ENCODE measurements around the gene TMEM106C. TPM values are rescaled to one million over a fixed set of nuclear protein-coding genes. Genes with fewer than 3 reads are reported as not detected.

The TMEM106C gene
- polyA plus RNA-seq, 1 donor from 2014 or later, result 290 TPM

DNA sequence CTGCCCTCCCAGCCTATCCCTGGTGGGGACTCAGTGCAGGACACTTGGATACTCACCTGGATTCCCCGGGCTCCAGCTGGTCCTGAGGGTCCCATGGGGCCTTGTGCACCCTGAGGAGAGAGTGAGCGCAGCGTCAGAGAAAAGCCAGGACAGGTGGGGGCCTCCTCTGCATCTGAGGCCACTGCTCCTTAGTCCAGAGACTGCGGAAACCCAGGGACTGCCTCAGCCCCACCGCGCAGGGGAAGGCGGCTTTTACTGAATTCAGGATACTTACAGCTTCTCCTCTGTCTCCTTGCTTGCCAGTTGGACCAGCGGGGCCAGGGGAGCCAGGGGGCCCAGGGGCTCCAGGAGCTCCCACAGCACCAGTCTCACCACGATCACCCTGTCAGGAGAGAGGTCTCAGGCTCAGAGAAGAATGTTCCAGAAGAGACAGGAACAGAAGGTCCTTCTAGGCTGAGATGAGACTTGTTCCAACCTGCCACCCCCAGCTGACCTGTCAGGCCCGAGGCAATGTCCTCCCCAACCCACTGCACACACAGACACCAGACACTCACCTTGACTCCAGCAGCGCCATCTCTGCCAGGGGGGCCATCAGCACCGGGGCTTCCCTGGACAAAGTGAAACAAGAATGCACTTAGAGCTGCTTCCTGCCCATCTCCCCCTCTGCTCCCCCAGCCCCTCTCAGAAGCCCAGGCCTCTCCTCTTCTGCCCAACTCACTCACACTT is 13.8 kb downstream of the TMEM106C start:
- Histone ChIP-seq H3K9me3 (ENCODE audit: low read length) (no peaks in the 10 kb centered on the region), H3K9ac (ENCODE audit: low read length) (no peak overlapping the region), H3K4me2 (ENCODE audit: low read length) (no peak overlapping the region), H3K27me3 (ENCODE audit: insufficient read depth, low read depth, low read length) (no peaks in the 10 kb centered on the region), H3K27ac (ENCODE audit: low read length) (no peak overlapping the region), H3K9me2 (ENCODE audit: insufficient read depth, low read length) (no peaks in the 10 kb centered on the region), H2AFZ (ENCODE audit: low read depth, low read length) (no peak overlapping the region), H3K36me3 (ENCODE audit: insufficient read depth, low read length) (no peaks in the 10 kb centered on the region), H3K4me3 (ENCODE audit: low read length) (no peak overlapping the region), H3K79me2 (replicated peaks; ENCODE audit: insufficient read depth, low read length) (no peaks in the 10 kb centered on the region), H3F3A (ENCODE audit: insufficient read depth, low read length, poor library complexity, severe bottlenecking) (no peaks in the 10 kb centered on the region), H4K20me1 (ENCODE audit: insufficient read depth) (no peaks in the 10 kb centered on the region)
- TF ChIP-seq RAD21 (conservative IDR thresholded peaks at IDR 0.05) (no peak), TAF1 (IDR thresholded peaks at IDR 0.05; ENCODE audit: low read depth) (no peak), EP300 (conservative IDR thresholded peaks at IDR 0.05; ENCODE audit: poor library complexity, severe bottlenecking) (no peak), SMC3 (conservative IDR thresholded peaks at IDR 0.05; ENCODE audit: poor library complexity) (no peak), MXI1 (conservative IDR thresholded peaks at IDR 0.05; ENCODE audit: poor library complexity, severe bottlenecking) (no peak), EZH2 (IDR thresholded peaks at IDR 0.05; ENCODE audit: borderline replicate concordance, insufficient read depth, low read length, poor library complexity, severe bottlenecking) (no peak), POLR2AphosphoS5 (IDR thresholded peaks at IDR 0.05) (no peak)
- TF ChIP-seq, protein P1, sequence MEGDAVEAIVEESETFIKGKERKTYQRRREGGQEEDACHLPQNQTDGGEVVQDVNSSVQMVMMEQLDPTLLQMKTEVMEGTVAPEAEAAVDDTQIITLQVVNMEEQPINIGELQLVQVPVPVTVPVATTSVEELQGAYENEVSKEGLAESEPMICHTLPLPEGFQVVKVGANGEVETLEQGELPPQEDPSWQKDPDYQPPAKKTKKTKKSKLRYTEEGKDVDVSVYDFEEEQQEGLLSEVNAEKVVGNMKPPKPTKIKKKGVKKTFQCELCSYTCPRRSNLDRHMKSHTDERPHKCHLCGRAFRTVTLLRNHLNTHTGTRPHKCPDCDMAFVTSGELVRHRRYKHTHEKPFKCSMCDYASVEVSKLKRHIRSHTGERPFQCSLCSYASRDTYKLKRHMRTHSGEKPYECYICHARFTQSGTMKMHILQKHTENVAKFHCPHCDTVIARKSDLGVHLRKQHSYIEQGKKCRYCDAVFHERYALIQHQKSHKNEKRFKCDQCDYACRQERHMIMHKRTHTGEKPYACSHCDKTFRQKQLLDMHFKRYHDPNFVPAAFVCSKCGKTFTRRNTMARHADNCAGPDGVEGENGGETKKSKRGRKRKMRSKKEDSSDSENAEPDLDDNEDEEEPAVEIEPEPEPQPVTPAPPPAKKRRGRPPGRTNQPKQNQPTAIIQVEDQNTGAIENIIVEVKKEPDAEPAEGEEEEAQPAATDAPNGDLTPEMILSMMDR (IDR thresholded peaks at IDR 0.05; ENCODE audit: poor library complexity, severe bottlenecking), result no peak
- TF ChIP-seq, protein P2, sequence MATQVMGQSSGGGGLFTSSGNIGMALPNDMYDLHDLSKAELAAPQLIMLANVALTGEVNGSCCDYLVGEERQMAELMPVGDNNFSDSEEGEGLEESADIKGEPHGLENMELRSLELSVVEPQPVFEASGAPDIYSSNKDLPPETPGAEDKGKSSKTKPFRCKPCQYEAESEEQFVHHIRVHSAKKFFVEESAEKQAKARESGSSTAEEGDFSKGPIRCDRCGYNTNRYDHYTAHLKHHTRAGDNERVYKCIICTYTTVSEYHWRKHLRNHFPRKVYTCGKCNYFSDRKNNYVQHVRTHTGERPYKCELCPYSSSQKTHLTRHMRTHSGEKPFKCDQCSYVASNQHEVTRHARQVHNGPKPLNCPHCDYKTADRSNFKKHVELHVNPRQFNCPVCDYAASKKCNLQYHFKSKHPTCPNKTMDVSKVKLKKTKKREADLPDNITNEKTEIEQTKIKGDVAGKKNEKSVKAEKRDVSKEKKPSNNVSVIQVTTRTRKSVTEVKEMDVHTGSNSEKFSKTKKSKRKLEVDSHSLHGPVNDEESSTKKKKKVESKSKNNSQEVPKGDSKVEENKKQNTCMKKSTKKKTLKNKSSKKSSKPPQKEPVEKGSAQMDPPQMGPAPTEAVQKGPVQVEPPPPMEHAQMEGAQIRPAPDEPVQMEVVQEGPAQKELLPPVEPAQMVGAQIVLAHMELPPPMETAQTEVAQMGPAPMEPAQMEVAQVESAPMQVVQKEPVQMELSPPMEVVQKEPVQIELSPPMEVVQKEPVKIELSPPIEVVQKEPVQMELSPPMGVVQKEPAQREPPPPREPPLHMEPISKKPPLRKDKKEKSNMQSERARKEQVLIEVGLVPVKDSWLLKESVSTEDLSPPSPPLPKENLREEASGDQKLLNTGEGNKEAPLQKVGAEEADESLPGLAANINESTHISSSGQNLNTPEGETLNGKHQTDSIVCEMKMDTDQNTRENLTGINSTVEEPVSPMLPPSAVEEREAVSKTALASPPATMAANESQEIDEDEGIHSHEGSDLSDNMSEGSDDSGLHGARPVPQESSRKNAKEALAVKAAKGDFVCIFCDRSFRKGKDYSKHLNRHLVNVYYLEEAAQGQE (IDR thresholded peaks at IDR 0.05; ENCODE audit: borderline replicate concordance), result no peak

DNA sequence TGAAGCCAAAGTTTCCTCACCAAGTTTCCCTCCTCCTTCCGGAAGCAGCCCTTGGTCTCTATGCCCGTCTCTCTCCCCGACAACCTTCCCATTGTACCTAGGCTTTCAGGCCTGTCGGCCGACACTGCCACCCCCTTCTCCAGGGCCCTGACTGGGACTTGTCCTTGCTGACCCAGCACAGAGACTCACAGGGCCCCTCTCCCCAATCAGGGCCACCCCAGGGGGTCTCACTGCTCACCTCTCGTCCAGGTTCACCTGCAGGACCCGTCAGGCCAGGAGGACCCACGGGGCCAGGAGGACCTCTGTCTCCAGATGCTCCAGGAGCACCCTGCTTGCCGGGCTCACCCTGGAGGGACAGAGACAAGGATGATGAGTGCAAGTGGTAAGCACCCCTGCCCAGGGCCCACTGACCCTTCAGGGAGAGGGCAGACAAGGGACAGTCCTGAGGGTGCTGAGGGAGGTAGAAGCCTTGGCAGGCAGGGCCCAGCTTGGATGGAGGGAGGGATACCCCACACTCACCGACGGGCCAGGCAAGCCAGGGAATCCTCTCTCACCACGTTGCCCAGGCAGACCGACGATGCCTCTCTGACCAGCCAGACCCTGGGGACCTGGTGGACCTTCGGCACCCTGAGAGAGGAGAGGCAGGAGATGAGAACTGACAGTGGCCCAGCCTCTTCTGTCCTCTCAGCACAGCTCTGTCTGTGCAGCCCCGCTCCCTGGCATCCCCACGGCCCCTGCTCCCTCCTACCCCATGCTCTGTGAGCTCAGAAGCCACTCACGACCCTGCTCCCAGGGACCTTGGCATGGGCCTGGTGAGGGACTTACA is 14.6 kb downstream of the TMEM106C start:
- no peaks in the 10 kb centered on the region for H3K79me2 ChIP-seq (replicated peaks; ENCODE audit: insufficient read depth, low read length)
- H4K20me1 ChIP-seq (ENCODE audit: insufficient read depth), result no peaks in the 10 kb centered on the region
- TF ChIP-seq EP300 (conservative IDR thresholded peaks at IDR 0.05; ENCODE audit: poor library complexity, severe bottlenecking), result no peak

More for the DNA sequence above, 14.6 kb downstream of the TMEM106C start:
- no peaks in the 10 kb centered on the region for H3K36me3 ChIP-seq (ENCODE audit: insufficient read depth, low read length)
- H3K9me2 ChIP-seq (ENCODE audit: insufficient read depth, low read length), result no peaks in the 10 kb centered on the region
- no peaks in the 10 kb centered on the region for H3K9me3 ChIP-seq (ENCODE audit: low read length)
- H3K27me3 ChIP-seq (ENCODE audit: insufficient read depth, low read depth, low read length), result no peaks in the 10 kb centered on the region
- no peak overlapping the region for H3K4me2 ChIP-seq (ENCODE audit: low read length)
- H2AFZ ChIP-seq (ENCODE audit: low read depth, low read length), result no peak overlapping the region
- H3K9ac ChIP-seq (ENCODE audit: low read length), result no peak overlapping the region
- H3K4me3 ChIP-seq (ENCODE audit: low read length), result no peak overlapping the region
- no peaks in the 10 kb centered on the region for H3F3A ChIP-seq (ENCODE audit: insufficient read depth, low read length, poor library complexity, severe bottlenecking)
- no peak overlapping the region for H3K27ac ChIP-seq (ENCODE audit: low read length)
